H1 (cell line): ENCODE results near the gene OR8D2. TPM values are rescaled to one million over a fixed set of nuclear protein-coding genes. Genes with fewer than 3 reads are reported as not detected.

Experiments used
- CTCF ChIA-PET: fragments of 300-600 bp; sonication (Branson Sonifier 250); formaldehyde crosslinking; loops from one replicate; lab custom pipeline; 2021; ENCODE audit not compliant: partially characterized antibody; lab: Charles Lee
- POLR2A ChIA-PET: fragments of 300-600 bp; sonication (Branson Sonifier 250); formaldehyde crosslinking; loops from one replicate; lab custom pipeline; 2021; ENCODE audit warnings: inconsistent platforms; ENCODE audit not compliant: partially characterized antibody; lab: Charles Lee
- DNase-seq, 2 experiments: peaks; one replicate each; pipeline versions ENCODE4 v3.0.0 to v3.0.0-alpha.2; 2010 to 2022; ENCODE audit warnings: low spot score in 2 of 2, low read depth in 1 of 2, mixed read lengths in 1 of 2
- FAIRE-seq: peaks from 2 replicates; lab custom pipeline; 2011; peaks lifted over from hg19 to GRCh38; lab: Jason Lieb, UNC
- H2AFZ ChIP-seq: 2 replicates; pipeline ENCODE4 v1.8.1; 2012; ENCODE audit warnings: low read length, inconsistent platforms
- H2AK5ac ChIP-seq: 2 replicates; pipeline ENCODE4 v1.6.1; 2013; ENCODE audit warnings: low read depth, low read length
- H2BK120ac ChIP-seq: replicated peaks from 2 replicates; pipeline ENCODE3; 2013; ENCODE audit warnings: low read depth, low read length, inconsistent platforms
- H2BK12ac ChIP-seq: 2 replicates; pipeline ENCODE4 v1.6.1; 2013; ENCODE audit warnings: low read depth, low read length
- H2BK15ac ChIP-seq: 2 replicates; pipeline ENCODE4 v1.6.1; 2013; ENCODE audit warnings: low read length
- H2BK20ac ChIP-seq: 2 replicates; pipeline ENCODE4 v1.6.1; 2013; ENCODE audit warnings: low read length
- H2BK5ac ChIP-seq: 2 replicates; pipeline ENCODE4 v1.6.1; 2013; ENCODE audit warnings: low read depth, low read length
- H3K14ac ChIP-seq: 2 replicates; pipeline ENCODE4 v1.6.1; 2013; ENCODE audit warnings: inconsistent platforms; ENCODE audit not compliant: insufficient read length
- H3K18ac ChIP-seq: 2 replicates; pipeline ENCODE4 v1.6.1; 2013; ENCODE audit warnings: low read length; ENCODE audit errors: extremely low read depth
- H3K23ac ChIP-seq: 2 replicates; pipeline ENCODE4 v1.6.1; 2013; ENCODE audit warnings: inconsistent platforms; ENCODE audit not compliant: insufficient read length
- H3K23me2 ChIP-seq: 2 replicates; pipeline ENCODE4 v1.6.1; 2013; ENCODE audit warnings: low read depth, low read length
- H3K27ac ChIP-seq: 2 replicates; pipeline ENCODE4 v1.6.1; 2011; ENCODE audit warnings: low read depth, low read length, inconsistent platforms
- H3K27me3 ChIP-seq, 4 experiments: replicated peaks in 1 of 4; 1 replicate in 1 of 4; 2 replicates in 3 of 4; pipeline versions ENCODE4 v1.6.1 to v1.8.1; 2011 to 2013; ENCODE audit warnings: low read length in 3 of 4, mild to moderate bottlenecking in 3 of 4, inconsistent platforms in 2 of 4, mixed read lengths in 2 of 4, moderate library complexity in 1 of 4; ENCODE audit not compliant: control insufficient read depth in 3 of 4, insufficient read depth in 3 of 4; ENCODE audit errors: extremely low read depth in 1 of 4
- H3K36me3 ChIP-seq, 4 experiments: 2 replicates each; pipeline versions ENCODE4 v1.6.1 to v1.8.1; 2011 to 2013; ENCODE audit warnings: mild to moderate bottlenecking in 4 of 4, low read length in 3 of 4, moderate library complexity in 2 of 4, control low read depth in 1 of 4, inconsistent platforms in 1 of 4; ENCODE audit not compliant: insufficient read depth in 4 of 4, control insufficient read depth in 2 of 4
- H3K4ac ChIP-seq: replicated peaks from 2 replicates; pipeline ENCODE3; 2013; ENCODE audit warnings: low read length, low read depth, mixed read lengths, inconsistent platforms; ENCODE audit not compliant: insufficient read length
- H3K4me1 ChIP-seq, 4 experiments: replicated peaks in 1 of 4; 1 replicate in 1 of 4; 2 replicates in 3 of 4; pipeline versions ENCODE4 v1.6.1 to v1.8.1; 2011 to 2013; ENCODE audit warnings: low read length in 3 of 4, inconsistent platforms in 2 of 4, mixed read lengths in 1 of 4; ENCODE audit not compliant: insufficient read depth in 4 of 4, control insufficient read depth in 3 of 4
- H3K4me2 ChIP-seq, 2 experiments: 2 replicates each; pipeline versions ENCODE4 v1.6.1 to v1.8.1; 2011 to 2013; ENCODE audit warnings: low read depth in 2 of 2, low read length in 2 of 2, control low read depth in 1 of 2, inconsistent platforms in 1 of 2, mild to moderate bottlenecking in 1 of 2; ENCODE audit not compliant: insufficient read depth in 1 of 2
- H3K4me3 ChIP-seq, 4 experiments: fragments of 200-600, 300-600 bp in 1 of 4; sonication (generic), shearing (Covaris generic), sonication (Bioruptor Twin) in 1 of 4; 2 replicates each; pipeline versions ENCODE4 v1.5.1 to v1.8.1; 2011 to 2016; ENCODE audit warnings: low read length in 4 of 4, low read depth in 3 of 4, control low read depth in 2 of 4, inconsistent platforms in 2 of 4, mild to moderate bottlenecking in 2 of 4, mixed read lengths in 1 of 4, moderate library complexity in 1 of 4; ENCODE audit not compliant: insufficient read depth in 2 of 4; ENCODE audit errors: extremely low read depth in 1 of 4
- H3K56ac ChIP-seq: replicated peaks from 2 replicates; pipeline ENCODE3; 2013; ENCODE audit warnings: low read depth, mild to moderate bottlenecking, mixed read lengths, low read length, inconsistent platforms; ENCODE audit not compliant: insufficient read length
- H3K79me1 ChIP-seq: 2 replicates; pipeline ENCODE4 v1.6.1; 2013; ENCODE audit warnings: low read depth, low read length, control low read depth
- H3K79me2 ChIP-seq, 2 experiments: 2 replicates each; pipeline versions ENCODE4 v1.6.1 to v1.8.1; 2012 to 2013; ENCODE audit warnings: low read length in 2 of 2, mild to moderate bottlenecking in 2 of 2, inconsistent platforms in 1 of 2; ENCODE audit not compliant: insufficient read depth in 2 of 2, control insufficient read depth in 1 of 2
- H3K9ac ChIP-seq, 4 experiments: replicated peaks in 1 of 4; 1 replicate in 1 of 4; 2 replicates in 3 of 4; pipeline versions ENCODE4 v1.6.1 to v1.8.1; 2011 to 2013; ENCODE audit warnings: low read depth in 3 of 4, low read length in 3 of 4, control low read depth in 2 of 4, mild to moderate bottlenecking in 2 of 4, moderate library complexity in 2 of 4, inconsistent platforms in 1 of 4; ENCODE audit errors: extremely low read depth in 1 of 4
- H3K9me3 ChIP-seq, 2 experiments: 2 replicates each; pipeline versions ENCODE4 v1.6.1 to v1.8.1; 2012 to 2013; ENCODE audit warnings: mild to moderate bottlenecking in 2 of 2, moderate library complexity in 2 of 2, control low read depth in 1 of 2, inconsistent platforms in 1 of 2, low read depth in 1 of 2, low read length in 1 of 2, mixed read lengths in 1 of 2; ENCODE audit not compliant: insufficient read depth in 2 of 2
- H4K20me1 ChIP-seq, 2 experiments: replicated peaks in 1 of 2; 2 replicates each; pipeline versions ENCODE3 to v1.8.1; 2011 to 2013; ENCODE audit warnings: inconsistent platforms in 2 of 2, low read length in 2 of 2, mild to moderate bottlenecking in 1 of 2; ENCODE audit not compliant: insufficient read depth in 2 of 2, control insufficient read depth in 1 of 2
- H4K5ac ChIP-seq: 2 replicates; pipeline ENCODE4 v1.6.1; 2013; ENCODE audit warnings: low read length, low read depth, mixed read lengths, inconsistent platforms; ENCODE audit not compliant: insufficient read length
- H4K8ac ChIP-seq: 2 replicates; pipeline ENCODE4 v1.8.0; 2013; ENCODE audit warnings: mild to moderate bottlenecking, moderate library complexity, low read length, inconsistent platforms; ENCODE audit not compliant: insufficient read depth; ENCODE audit errors: extremely low read depth
- H4K91ac ChIP-seq: replicated peaks from 2 replicates; pipeline ENCODE3; 2013; ENCODE audit warnings: low read length, mixed read lengths, inconsistent platforms; ENCODE audit not compliant: insufficient read length
- CBX5 ChIP-seq: fragments of 300-800, 300-1000 bp; sonication (generic); IDR thresholded peaks from 2 replicates; pipeline ENCODE4 v1.7.1; 2016; ENCODE audit warnings: antibody characterized with exemption, low read length, low read depth
- CHD1 ChIP-seq: IDR thresholded peaks from 2 replicates; pipeline ENCODE4 v1.6.1; 2012; ENCODE audit warnings: low read depth, low read length, improper control_type of control experiment
- EZH2 ChIP-seq: fragments of 200-600 bp; sonication (generic); IDR thresholded peaks from 2 replicates; pipeline ENCODE4 v1.7.1; 2012; ENCODE audit warnings: low read depth, mild to moderate bottlenecking, moderate library complexity, low read length, inconsistent platforms; ENCODE audit not compliant: severe bottlenecking
- KDM1A ChIP-seq: fragments of 200-600, 300-600 bp; sonication (generic); IDR thresholded peaks from 2 replicates; pipeline ENCODE4 v1.7.1; 2016; ENCODE audit warnings: mild to moderate bottlenecking, low read length, borderline replicate concordance
- NANOG ChIP-seq: IDR thresholded peaks from 2 replicates; pipeline ENCODE4 v1.6.1; 2011; ENCODE audit warnings: low read length, low read depth, mild to moderate bottlenecking, inconsistent platforms; ENCODE audit not compliant: insufficient read depth, poor library complexity, severe bottlenecking
- PHF8 ChIP-seq: fragments of 200-600 bp; sonication (generic); conservative IDR thresholded peaks from 2 replicates; pipeline ENCODE4 v1.7.1; 2012; ENCODE audit warnings: low read depth, mild to moderate bottlenecking, inconsistent platforms, low read length, moderate library complexity
- RBBP5 ChIP-seq: IDR thresholded peaks from 2 replicates; pipeline ENCODE4 v1.7.1; 2012; ENCODE audit warnings: low read depth, mild to moderate bottlenecking, inconsistent platforms, low read length, moderate library complexity, borderline replicate concordance
- WGBS, 2 experiments: shearing (Covaris generic) in 1 of 2; methylation state at CpG; one replicate each; pipeline versions ENCODE4 v1.1.6 to v1.1.7; 2013 to 2015; ENCODE audit warnings: low lambda C conversion rate in 2 of 2, mixed read lengths in 2 of 2, inconsistent platforms in 1 of 2, low coverage in 1 of 2, missing lambda C conversion rate in 1 of 2; ENCODE audit not compliant: insufficient replicate concordance in 2 of 2, insufficient coverage in 1 of 2, insufficient read length in 1 of 2; ENCODE audit errors: extremely low coverage in 1 of 2, missing lambda C conversion rate in 1 of 2; 5-methylcytosine and 5-hydroxymethylcytosine counted together
- polyA plus RNA-seq, 7 experiments: library from polyadenylated mRNA; depleted of rRNA in 3 of 7; stranded (reverse) in 5 of 7; unstranded in 2 of 7; fragments of >200 nt in 5 of 7; fragments of 200-250 nt in 2 of 7; gene quantifications; 1 replicate in 5 of 7; 2 replicates in 1 of 7; 4 replicates in 1 of 7; pipeline versions ENCODE4 v1.2.1 to v1.2.3, GENCODE V29; 2011 to 2013; ENCODE audit warnings: missing spikeins in 2 of 7, mixed read lengths in 2 of 7
- total RNA-seq: library from RNA; stranded (reverse); fragmentation: NEBNext Ultra II Directional; extraction: Animal tissue kit (Norgen Biotek cat#: 25700); gene quantifications from 2 replicates; pipeline ENCODE4 v1.2.1, GENCODE V29; 2021

Gene OR8D2
- total and polyA plus RNA-seq, 2 of the 8 experiments (the other 6 are each of a cell fraction or from before 2014, with no cell fraction given) = not detected

- no peak overlapping the region for H4K5ac ChIP-seq
- no peaks in the 10 kb centered on the region for H3K27me3 ChIP-seq
- H2AFZ ChIP-seq = no peak overlapping the region
- H3K9ac ChIP-seq = no peak overlapping the region
- no peak overlapping the region for H2BK15ac ChIP-seq
- TF ChIP-seq RBBP5 (no peak), EZH2 (no peak), NANOG (no peak), PHF8 (no peak), KDM1A (no peak), CHD1 (no peak), CBX5 (no peak)
- TF ChIP-seq, all 59 proteins: peak for 0
- no peaks in the 10 kb centered on the region for H3K23me2 ChIP-seq
- H3K4me1 ChIP-seq = peaks cover 0 to 4% (median 3%) of the 10 kb centered on the region in 4 experiments; a peak in 2 of 7 replicates
- FAIRE-seq (no peak), DNase-seq (no peak)
- H2BK12ac ChIP-seq = no peak overlapping the region
- no peak overlapping the region for H3K14ac ChIP-seq
- no peaks in the 10 kb centered on the region for H3K9me3 ChIP-seq
- H4K20me1 ChIP-seq = no peaks in the 10 kb centered on the region
- no peak overlapping the region for H3K27ac ChIP-seq
- no peak overlapping the region for H3K23ac ChIP-seq
- no peaks in the 10 kb centered on the region for H3K79me2 ChIP-seq
- ChIA-PET CTCF (interaction anchor here (0.8 kb wide), 1 partner anchor 227 kb away, joined by 3 read pairs; no protein-coding TSS in a partner anchor), POLR2A (no interaction called here)
- H4K91ac ChIP-seq = no peak overlapping the region
- no peak overlapping the region for H2AK5ac ChIP-seq
- 91% methylated on average over 4 of the region's 4 CpGs; no CpG with 5 or more reads in 1 of the 2 experiments for WGBS, 2 experiments
- no peak overlapping the region for H4K8ac ChIP-seq
- H3K36me3 ChIP-seq = no peaks in the 10 kb centered on the region
- no peak overlapping the region for H3K18ac ChIP-seq
- no peak overlapping the region for H3K4ac ChIP-seq
- H3K4me2 ChIP-seq = no peak overlapping the region
- H3K4me3 ChIP-seq = no peak overlapping the region
- no peak overlapping the region for H3K56ac ChIP-seq
- H2BK5ac ChIP-seq = no peak overlapping the region
- H3K79me1 ChIP-seq = no peaks in the 10 kb centered on the region
- no peak overlapping the region for H2BK120ac ChIP-seq
- H2BK20ac ChIP-seq = no peak overlapping the region
Observed at GRCh38 chr11:124297921-124298320, 22.1 kb downstream of the OR8D2 start.
